Breast epithelium (tissue), 3 donors: Measurements from ENCODE around the gene XYLT1.
"Not testable (repeated sequence)": the region's sequence is repeated elsewhere in the genome, so short reads cannot be mapped to it uniquely, and the experiment has no call there.

Experiments used
- CTCF ChIP-seq, 3 donors: fragments of 450-650 bp; IDR thresholded peaks; one replicate each; pipeline ENCODE4 v1.5.1; 2016 to 2017; ENCODE audit warnings: antibody characterized with exemption in 3 of 3, mild to moderate bottlenecking in 3 of 3, moderate library complexity in 3 of 3
- POLR2A ChIP-seq: fragments of 450-650 bp; IDR thresholded peaks from one replicate; pipeline ENCODE4 v1.6.1; 2016; ENCODE audit warnings: antibody characterized with exemption, mild to moderate bottlenecking, moderate library complexity
- POLR2AphosphoS5 ChIP-seq, 3 donors: sonication (generic); formaldehyde crosslinking; IDR thresholded peaks; one replicate each; pipeline ENCODE4 v1.6.1; 2017; ENCODE audit warnings: antibody characterized with exemption in 3 of 3

- not testable (repeated sequence) for TF ChIP-seq CTCF (IDR thresholded peaks at IDR 0.05); POLR2A; POLR2AphosphoS5 (IDR thresholded peaks at IDR 0.05)
These were observed 60.4 kb downstream of the XYLT1 start for GRCh38 chr16:17410316-17410715.
